Activated naive CD4-positive, alpha-beta T cell treated with anti-CD3 and anti-CD28 coated beads, Interleukin-2, amount 50 U/mL, for 72 hours (primary cell): ENCODE measurements around the gene TMEM150C. TPM values are rescaled to one million over a fixed set of nuclear protein-coding genes. Genes with fewer than 3 reads are reported as not detected.

Experiments used
- ATAC-seq, 2 donors: fragments of 150-1000 bp; cut with Tn5 transposase; 2 replicates each; pipeline ENCODE4 v1.10.0; 2021; ENCODE audit warnings: mild to moderate bottlenecking in 2 of 2, moderate library complexity in 2 of 2
- DNase-seq, 2 donors: peaks; one replicate each; pipeline ENCODE4 v3.0.0; 2021 to 2022; ENCODE audit warnings: low spot score in 2 of 2
- H3K27ac Mint-ChIP-seq, 2 donors: one replicate each; pipeline ENCODE4 v1.8.0; 2022; ENCODE audit warnings: mild to moderate bottlenecking in 2 of 2, mixed read lengths in 2 of 2
- H3K36me3 Mint-ChIP-seq, 2 donors: one replicate each; pipeline ENCODE4 v1.8.0; 2022; ENCODE audit warnings: mixed read lengths in 2 of 2
- H3K9me3 Mint-ChIP-seq, 2 donors: one replicate each; pipeline ENCODE4 v1.8.0; 2022; ENCODE audit warnings: mixed read lengths in 2 of 2
- total RNA-seq, 2 donors: library from RNA; stranded (reverse); gene quantifications; one replicate each; pipeline ENCODE4 v1.2.3, GENCODE V29; 2022

Gene TMEM150C
- total RNA-seq, result not detected

DNA sequence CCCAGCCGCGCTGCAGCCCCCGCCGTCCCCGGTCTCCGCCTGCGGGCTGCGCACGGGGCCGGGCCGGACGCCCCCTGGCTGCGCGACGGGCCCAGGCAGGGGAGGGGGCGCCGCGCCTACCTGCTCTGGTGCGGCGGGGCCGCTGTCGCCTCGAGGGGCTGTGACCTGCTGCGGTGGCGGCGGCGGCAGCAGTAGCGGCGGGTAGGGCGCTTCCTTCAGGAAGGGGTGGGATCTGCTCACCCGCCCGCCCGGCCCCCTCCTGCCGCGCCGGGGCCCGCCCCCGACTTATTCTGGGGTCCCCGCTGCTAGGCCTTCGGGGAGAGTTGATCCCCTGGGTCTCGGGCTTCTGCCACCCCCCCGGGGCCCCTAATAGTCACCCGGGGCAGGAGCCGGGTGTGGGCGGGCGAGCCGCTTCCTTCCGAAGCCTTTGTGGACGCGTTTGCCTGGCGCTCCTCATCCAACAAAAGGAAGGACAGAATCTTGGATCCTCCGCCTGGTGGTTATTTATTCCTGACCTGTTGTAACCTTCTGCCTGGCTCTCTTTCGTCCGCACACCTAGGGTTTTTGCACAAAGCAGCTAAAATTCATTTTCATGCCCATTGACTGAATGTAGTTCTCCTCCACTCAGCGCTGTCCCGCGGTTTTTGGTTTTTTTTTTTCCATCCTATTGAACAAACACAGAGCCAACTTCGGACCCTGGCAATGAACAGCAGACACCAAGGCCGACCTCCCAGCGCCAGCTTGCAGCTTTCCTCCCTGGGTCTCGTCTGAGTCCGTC is at the start of gene TMEM150C:
TMEM150C (minus strand) TSS at position 203 of the 778 bp plus-strand sequence. CDS start 57,331 bp downstream, outside the sequence.
- Mint-ChIP-seq H3K36me3 (peaks cover 13 to 22% of the 10 kb centered on the region in 2 donors), H3K9me3 (no peaks in the 10 kb centered on the region), H3K27ac (no peak within 1 kb of the TSS)
- ATAC-seq (peak; percentile 33 to 66), DNase-seq (no peak)

DNA sequence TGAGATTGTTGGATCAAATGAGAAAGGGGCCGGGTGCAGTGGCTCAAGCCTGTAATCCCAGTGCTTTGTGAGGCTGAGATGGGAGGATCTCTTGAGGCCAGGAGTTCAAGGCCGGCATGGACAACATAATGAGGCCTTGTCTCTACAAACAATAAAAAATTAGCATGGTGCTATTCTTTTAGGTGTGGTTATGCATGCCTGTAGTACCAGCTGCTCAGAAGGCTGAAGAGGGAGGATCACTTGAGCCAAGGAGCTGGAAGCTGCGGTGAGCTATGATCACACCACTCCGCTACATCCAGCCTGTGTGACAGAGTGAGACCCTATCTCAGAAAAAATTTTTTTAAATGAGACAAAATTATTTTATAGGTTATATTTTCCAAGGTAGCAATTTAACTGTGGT is 49.7 kb upstream of the TMEM150C start:
- Mint-ChIP-seq H3K9me3 (no peaks in the 10 kb centered on the region), H3K27ac (no peak overlapping the region), H3K36me3 (no peaks in the 10 kb centered on the region)
- ATAC-seq (no peak), DNase-seq (no peak)

DNA sequence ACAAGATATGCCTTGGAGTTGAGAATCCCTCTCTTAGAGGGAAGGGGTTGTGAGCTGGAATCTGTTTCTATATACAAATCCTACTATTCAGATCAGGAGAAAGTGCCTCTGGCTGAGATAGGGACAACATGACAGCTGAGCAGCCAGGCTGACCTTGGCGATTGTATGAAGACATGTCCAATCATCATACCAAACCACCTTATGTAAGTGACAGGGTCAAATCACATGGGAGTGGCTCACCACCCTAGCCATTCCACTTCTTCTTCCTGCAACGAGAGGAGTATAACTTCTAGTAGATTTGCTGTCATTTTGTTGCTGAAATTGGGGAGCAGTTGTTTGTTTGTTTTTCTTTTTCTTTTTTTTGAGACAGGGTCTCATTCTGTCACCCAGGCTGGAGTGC is 48.3 kb upstream of the TMEM150C start:
- Mint-ChIP-seq H3K9me3 (no peaks in the 10 kb centered on the region), H3K27ac (no peak overlapping the region), H3K36me3 (no peaks in the 10 kb centered on the region)
- DNase-seq, result no peak
- no peak for ATAC-seq

DNA sequence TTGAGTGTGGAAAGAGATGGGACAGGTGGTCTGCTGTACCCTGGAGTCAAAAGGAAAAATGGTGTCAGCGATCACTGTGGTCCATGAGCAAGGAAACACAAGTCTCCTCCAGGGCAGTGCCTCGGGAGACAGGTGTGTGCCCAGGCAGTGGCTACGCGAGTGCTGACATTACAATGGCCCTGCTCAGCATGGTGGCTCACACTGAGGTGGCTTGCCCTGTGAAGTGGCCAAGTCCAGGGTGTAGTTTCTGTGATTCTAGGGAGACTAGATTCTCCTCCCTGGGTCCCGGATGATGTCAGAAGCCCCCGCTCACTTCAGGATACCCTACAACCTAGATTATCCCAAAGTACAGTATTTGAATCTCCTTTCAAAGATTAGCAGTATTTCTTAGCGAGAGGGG is 44.8 kb upstream of the TMEM150C start:
- Mint-ChIP-seq H3K9me3 (no peaks in the 10 kb centered on the region), H3K27ac (no peak overlapping the region), H3K36me3 (no peaks in the 10 kb centered on the region)
- ATAC-seq, result no peak
- no peak for DNase-seq

DNA sequence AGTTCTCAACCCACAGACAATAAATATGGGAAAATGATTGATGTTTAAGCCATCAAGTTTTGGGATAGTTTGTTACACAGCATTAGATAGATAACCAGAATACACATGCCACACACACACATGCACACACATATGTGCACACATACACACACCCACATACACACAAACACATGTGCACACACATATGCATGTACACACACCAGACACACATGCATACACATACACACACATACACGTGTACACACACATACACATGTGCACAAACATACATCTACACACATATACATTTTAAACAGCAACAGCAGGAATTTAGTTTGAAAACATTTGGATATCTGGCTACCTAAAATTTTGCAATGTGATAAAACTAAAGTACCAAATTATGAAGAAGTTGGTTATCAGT is 42.7 kb upstream of the TMEM150C start:
- ATAC-seq, result no peak
- DNase-seq, result no peak
- Mint-ChIP-seq H3K36me3 (no peaks in the 10 kb centered on the region), H3K9me3 (no peaks in the 10 kb centered on the region), H3K27ac (no peak overlapping the region)

DNA sequence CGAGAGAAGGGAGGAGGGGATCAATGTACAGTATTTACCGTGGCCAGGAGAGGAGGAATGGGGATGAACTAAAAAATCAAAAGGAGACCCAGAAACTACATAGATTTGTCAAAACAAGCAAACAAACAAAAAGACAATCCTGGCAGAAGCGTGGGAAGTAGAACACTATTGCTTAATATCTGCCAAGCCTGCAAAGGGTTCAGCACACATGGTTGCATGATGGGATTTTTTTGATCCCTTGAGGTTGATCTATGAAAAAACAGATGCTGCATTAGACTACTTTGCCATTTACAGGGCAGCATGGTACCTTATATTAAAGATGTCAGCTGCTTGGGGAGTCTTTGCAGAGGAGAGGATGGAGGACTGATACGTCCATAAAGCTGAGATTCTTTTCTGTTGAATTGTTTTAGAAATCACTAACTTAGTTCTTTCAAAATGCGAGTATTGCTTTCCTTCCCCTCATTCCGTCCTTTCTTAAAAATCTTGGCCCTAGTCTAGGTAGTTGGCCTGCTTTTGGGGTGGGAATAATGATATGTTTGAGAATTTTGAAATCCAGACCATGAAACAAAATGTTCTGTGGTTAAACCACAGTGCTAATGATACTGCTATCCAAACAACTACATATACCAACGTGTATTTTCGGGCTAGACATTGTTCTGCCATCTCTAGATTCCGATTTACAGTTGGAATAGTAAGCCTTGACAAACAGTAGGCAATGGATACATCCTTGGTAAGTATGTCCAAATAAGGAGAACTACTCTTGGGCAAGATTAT is 39.6 kb upstream of the TMEM150C start:
- no peak for ATAC-seq
- H3K27ac Mint-ChIP-seq, result no peak overlapping the region
- no peaks in the 10 kb centered on the region for H3K36me3 Mint-ChIP-seq
- H3K9me3 Mint-ChIP-seq, result no peaks in the 10 kb centered on the region
- no peak for DNase-seq

DNA sequence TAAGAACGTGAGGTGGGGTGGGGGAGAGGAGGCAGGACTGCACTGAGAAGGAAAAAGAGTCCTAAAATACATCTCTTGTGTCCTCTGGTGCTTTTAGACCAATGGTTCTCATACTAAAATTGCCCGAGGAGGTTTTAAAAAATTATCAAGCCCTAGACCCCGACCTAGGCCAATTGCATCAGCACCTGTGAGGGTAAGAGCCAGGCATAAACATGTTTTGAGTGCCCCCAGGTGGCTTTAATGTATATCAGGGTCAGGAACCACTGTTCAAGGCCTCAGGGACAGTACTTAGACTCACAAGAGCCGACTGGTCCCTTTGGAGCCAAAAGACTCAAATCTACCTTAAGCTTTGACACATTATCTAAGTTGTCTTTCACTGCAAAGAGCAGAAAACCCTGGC is 37.5 kb upstream of the TMEM150C start:
- H3K9me3 Mint-ChIP-seq, result no peaks in the 10 kb centered on the region
- ATAC-seq (no peak), DNase-seq (no peak)
- H3K27ac Mint-ChIP-seq, result no peak overlapping the region
- no peaks in the 10 kb centered on the region for H3K36me3 Mint-ChIP-seq

DNA sequence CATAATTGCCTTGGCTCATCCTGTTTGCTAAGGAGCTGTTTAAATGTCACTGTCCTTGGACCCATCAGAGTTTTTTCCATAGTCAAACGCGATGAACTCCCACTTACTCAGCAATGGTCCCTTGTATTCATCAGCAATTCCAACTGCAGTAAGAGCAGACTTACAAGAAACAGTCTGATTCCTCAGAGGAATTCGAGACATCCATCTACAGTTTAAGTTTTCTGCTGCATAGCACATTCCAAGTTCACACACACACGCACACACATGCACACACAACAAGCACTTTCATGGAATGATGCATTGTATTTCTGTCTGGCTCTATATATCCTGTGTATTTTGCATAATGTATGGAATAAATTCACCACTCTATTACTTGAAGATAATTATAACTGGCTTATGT is 32.7 kb upstream of the TMEM150C start:
- Mint-ChIP-seq H3K36me3 (no peaks in the 10 kb centered on the region), H3K27ac (no peak overlapping the region), H3K9me3 (no peaks in the 10 kb centered on the region)
- ATAC-seq (no peak), DNase-seq (no peak)

DNA sequence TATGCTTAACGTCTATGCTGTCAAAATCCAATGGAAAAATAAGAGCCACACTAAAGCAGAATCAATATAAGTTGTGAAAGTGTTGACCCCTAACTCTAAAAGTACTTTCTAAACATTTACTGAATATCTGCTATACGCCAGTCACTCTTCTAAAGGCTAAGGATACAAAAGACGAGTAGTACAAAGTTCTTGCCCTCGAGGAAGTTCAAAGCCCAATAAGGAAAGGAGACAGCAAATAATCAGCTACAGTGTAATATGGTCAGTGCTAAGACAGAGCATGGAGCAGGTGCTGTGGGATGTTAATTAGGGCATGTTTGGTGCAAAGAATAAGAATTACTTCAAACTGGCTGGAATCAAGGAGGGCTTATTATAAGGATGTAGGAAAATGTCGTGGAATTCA is 31.6 kb upstream of the TMEM150C start:
- Mint-ChIP-seq H3K27ac (no peak overlapping the region), H3K9me3 (no peaks in the 10 kb centered on the region), H3K36me3 (no peaks in the 10 kb centered on the region)
- DNase-seq, result no peak
- no peak for ATAC-seq

DNA sequence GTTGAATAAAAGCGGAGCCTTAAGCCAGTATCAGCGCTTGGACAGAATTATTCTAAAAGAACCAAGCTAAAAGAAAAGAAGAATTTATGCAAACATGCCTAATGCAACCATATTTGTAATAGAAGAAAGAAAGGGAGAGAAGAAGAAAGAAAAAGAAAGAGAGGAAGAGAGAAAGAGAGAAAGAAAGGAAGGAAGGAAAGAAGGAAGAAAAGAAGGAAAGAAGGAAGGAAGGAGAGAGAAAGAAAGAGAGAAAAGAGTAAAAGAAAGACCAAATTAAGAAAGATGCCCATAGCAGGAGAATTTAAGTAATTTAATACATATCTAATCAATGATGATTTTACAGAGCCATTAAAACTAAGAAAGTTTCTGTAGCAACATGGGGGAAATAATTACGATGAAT is 30.9 kb upstream of the TMEM150C start:
- DNase-seq, result no peak
- Mint-ChIP-seq H3K36me3 (no peaks in the 10 kb centered on the region), H3K27ac (no peak overlapping the region), H3K9me3 (no peaks in the 10 kb centered on the region)
- ATAC-seq, result no peak

DNA sequence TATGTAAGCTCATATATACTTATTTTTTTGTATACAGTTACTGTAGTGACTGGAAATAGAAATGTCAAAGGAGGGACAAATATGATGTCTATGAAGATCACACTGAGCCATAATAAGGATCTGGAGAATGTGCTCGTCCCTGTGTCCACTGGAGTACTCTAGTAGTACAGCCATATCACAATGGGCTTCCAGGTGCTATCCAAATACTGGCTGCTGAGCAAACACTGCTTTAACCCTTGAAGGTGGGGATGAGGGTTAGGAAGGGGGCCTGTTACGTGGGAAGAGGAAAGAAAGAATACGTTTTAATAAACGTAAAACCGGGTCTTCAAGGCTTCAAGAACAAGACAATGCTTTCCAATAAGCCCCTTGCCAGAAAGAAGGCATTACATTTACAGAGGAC is 29.8 kb upstream of the TMEM150C start:
- Mint-ChIP-seq H3K9me3 (no peaks in the 10 kb centered on the region), H3K27ac (no peak overlapping the region), H3K36me3 (no peaks in the 10 kb centered on the region)
- DNase-seq, result no peak
- ATAC-seq, result no peak

DNA sequence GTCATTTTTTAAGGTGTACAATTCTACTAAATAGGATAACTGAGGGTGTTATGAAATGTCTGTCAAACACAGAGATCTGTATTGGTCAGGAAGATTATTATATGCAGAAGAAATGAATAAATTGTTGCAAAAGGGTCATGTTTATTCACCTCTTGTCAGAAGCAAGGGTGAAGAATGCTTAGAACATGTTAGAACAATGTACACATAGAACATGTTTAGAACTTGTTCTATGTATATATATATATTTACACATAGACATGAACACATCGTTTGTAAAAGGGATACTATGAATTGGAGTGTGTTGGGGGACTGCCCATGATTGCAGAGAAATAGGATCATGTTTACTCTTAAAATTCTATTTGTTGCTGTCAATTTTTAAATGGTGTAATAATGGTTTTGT is 28.0 kb upstream of the TMEM150C start:
- no peak overlapping the region for H3K27ac Mint-ChIP-seq
- ATAC-seq, result no peak

DNA sequence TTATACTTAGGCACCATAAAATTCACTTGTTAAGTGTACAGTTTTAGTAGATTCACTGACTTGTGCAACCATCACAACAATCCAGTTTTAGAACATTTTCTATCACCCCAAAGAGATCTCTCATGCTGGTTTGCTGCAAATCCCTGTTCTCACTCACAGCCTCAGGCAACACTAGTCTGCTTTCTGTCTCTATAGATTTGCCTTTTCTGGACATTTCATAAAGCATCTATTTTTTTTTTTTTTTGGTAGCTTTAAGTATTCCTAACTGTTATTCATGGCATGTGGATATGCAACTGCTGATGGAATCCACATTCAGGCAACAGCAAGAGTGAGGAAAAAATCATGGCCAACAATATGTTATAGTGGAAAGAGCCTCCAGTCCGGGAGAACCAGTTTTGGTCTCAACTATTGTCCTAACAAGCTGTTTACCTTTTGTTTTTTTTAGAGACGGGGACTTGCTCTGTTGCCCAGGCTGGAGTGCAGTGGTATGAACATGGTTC is 27.0 kb upstream of the TMEM150C start:
- ATAC-seq, result no peak
- no peaks in the 10 kb centered on the region for H3K9me3 Mint-ChIP-seq
- H3K27ac Mint-ChIP-seq, result no peak overlapping the region
- no peak for DNase-seq
- H3K36me3 Mint-ChIP-seq, result no peaks in the 10 kb centered on the region

More for the DNA sequence above, 28.0 kb upstream of the TMEM150C start:
- DNase-seq, result no peak
- Mint-ChIP-seq H3K9me3 (no peaks in the 10 kb centered on the region), H3K36me3 (no peaks in the 10 kb centered on the region)

DNA sequence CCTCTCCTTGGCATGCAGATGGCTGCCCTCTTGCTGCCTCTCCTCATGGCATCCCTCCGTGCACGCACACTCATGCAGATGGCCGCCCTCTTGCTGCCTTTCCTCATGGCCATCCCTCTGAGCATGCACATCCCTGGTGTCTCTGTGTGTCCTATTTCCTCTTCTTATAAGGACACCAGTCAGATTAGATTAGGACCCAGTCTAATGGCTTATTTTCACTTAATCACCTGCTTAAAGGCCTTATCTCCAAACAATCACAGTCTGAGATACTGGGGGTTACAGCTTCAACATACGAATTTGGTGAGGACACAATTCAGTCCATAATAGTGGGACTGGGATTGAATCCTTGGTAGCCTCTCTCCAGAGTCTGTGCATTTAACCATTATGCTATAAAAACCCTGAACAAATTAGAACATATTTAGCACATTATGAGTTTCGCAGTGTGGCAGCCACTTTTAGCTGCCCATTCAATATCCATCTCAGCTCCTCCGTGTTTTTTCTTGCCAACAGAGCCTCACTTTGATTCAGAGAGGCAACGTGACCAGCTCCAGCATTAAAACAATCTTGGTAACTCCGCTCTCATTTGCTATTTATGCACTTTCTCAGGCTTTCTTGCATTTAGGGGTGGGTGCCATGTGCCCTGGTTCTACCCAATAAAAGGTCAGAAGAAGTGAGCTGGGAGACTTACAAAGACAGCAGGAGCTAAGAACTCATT is 26.2 kb upstream of the TMEM150C start:
- no peaks in the 10 kb centered on the region for H3K36me3 Mint-ChIP-seq
- DNase-seq, result no peak
- no peaks in the 10 kb centered on the region for H3K9me3 Mint-ChIP-seq
- ATAC-seq, result no peak
- H3K27ac Mint-ChIP-seq, result no peak overlapping the region

DNA sequence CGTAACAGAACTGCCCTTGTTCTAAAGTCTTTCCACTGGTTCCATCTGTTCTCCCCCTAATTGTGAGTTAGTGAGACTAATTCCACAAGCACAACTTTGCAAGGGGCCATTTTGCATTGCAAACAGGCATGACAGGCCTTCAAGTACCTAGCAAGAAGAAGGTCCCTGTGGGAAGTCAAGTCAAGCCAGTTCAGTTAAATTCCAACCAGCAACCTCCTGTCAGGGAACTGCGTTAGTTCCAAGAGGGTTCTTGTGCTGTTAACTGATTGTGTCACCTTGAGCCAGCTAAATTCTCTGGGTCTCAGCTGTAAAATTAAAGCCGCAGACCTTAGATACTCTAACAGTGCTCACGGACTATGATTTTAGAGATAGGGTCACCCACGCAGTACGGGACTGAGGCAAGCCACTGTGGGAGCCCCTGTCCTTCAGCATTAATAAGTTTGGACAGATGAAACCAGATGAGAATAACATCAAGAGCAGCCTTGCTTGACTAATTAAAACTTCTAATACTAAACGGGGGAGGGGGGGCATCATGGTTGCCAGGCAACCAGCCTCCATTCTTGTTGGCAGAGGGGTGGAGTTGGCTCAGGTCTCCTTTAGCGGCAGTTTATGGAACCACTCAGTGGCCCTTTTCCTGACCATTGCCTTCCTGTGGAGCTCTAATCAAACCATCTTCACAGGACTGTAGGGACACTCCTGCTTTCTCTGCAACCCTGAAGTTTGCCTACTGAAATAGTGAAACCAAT is 24.1 kb upstream of the TMEM150C start:
- Mint-ChIP-seq H3K27ac (no peak overlapping the region), H3K9me3 (no peaks in the 10 kb centered on the region), H3K36me3 (no peaks in the 10 kb centered on the region)
- DNase-seq, result no peak
- no peak for ATAC-seq

DNA sequence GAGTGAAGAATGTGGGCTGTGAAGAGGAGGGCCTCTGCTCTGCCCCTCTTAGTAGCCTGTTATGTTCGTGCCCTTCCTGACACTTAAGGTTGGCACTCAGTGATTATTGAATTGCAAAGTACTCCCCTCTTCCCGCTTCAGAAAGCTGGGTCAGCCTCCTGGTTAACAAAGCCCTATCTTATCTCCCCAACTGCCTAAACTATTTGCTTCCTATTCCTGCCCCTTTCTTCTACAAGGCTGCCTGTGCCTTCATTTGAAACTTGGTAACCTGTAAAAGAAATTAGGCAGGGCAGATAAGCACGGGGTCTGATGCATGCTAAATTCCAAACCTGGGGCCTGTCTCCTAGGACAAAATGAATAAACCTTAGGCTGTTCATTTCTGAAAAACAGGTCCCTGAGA is 23.1 kb upstream of the TMEM150C start:
- no peak for DNase-seq
- ATAC-seq, result no peak
- Mint-ChIP-seq H3K27ac (no peak overlapping the region), H3K36me3 (no peaks in the 10 kb centered on the region), H3K9me3 (no peaks in the 10 kb centered on the region)
